22Rv1 (cell line): ENCODE data around the gene MBNL2.

Experiments used
- CTCF ChIP-seq: fragments of 450-650 bp; IDR thresholded peaks from 2 replicates; pipeline ENCODE4 v1.5.1; 2017; ENCODE audit warnings: mild to moderate bottlenecking
- ZFX ChIP-seq: fragments of 450-650 bp; IDR thresholded peaks from 2 replicates; pipeline ENCODE4 v1.6.1; 2017; ENCODE audit warnings: antibody characterized with exemption, borderline replicate concordance

DNA sequence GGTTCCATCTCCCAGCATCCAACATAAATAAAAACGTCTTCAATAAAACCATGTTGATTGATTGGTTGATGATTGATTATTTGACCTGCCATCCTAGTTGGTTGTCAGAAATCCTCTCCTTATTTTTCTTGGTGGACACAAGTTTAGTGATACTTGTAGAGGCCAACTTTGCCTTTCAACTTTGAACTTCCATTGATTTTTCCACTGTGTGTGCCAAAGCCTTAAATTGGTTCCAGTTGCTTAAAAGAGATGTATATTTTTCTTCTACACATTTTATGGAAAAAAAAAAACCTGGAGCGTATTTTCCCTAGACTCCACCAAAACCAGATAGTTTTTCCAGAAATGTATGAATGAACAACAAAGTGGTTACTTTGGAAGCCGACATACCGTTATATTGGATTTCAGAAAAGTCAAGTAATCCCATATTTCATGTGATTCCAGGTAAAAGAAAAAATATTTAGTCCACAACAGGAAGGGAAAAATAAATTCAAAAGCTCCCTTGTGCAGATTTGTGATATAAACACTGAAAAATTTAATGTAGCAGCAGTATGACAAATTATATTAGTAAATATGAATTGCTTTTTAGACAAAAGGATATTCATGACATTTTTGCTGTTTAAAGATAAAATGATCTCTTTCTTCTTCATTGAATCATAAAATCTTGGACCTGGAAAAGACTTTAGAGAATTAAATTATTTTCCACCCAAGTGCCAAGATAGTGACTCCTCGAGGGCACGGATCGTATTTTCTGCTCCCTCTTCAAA, 85.2 kb downstream of the MBNL2 start:
- TF ChIP-seq CTCF, result no peak
- TF ChIP-seq ZFX, result no peak
